Panc1 (cell line): ENCODE data around the gene ESAM. TPM values are rescaled to one million over a fixed set of nuclear protein-coding genes. Genes with fewer than 3 reads are reported as not detected.
A peak's percentile ranks its signal among the peaks of the same experiment; 100 is the strongest.

Experiments
- ATAC-seq: fragments of 200-7000 bp; cut with Tn5 transposase; 2 replicates; pipeline ENCODE4 v1.9.1; 2020; ENCODE audit warnings: mild to moderate bottlenecking, moderate library complexity
- BruUV-seq: library from RNA; stranded (reverse); fragments of 400-500 nt; replicated peaks from 2 replicates; lab custom pipeline; 2021; lab: Mats Ljungman, UMichigan
- CTCF ChIA-PET: fragments of 300-600 bp; sonication (Branson Sonifier 250); formaldehyde crosslinking; loops from one replicate; lab custom pipeline; 2022; ENCODE audit warnings: antibody characterized with exemption; lab: Charles Lee
- POLR2A ChIA-PET: fragments of 300-600 bp; sonication (Branson Sonifier 250); formaldehyde crosslinking; loops from one replicate; lab custom pipeline; 2022; ENCODE audit warnings: antibody characterized with exemption; lab: Charles Lee
- DNase-seq: peaks from one replicate; pipeline ENCODE4 v3.0.0-alpha.2; 2010; ENCODE audit warnings: low read depth, low spot score
- H3K27ac ChIP-seq: 2 replicates; pipeline ENCODE4 v1.5.1; 2011; ENCODE audit warnings: mild to moderate bottlenecking, low read length, inconsistent platforms
- H3K27me3 ChIP-seq: fragments of 200-500 bp; sonication (Bioruptor generic); 2 replicates; pipeline ENCODE4 v1.6.0; 2014; ENCODE audit warnings: low read length, inconsistent platforms; ENCODE audit not compliant: control insufficient read depth, insufficient read depth
- H3K36me3 ChIP-seq: fragments of 200-500 bp; sonication (Bioruptor generic); 2 replicates; pipeline ENCODE4 v1.5.1; 2014; ENCODE audit warnings: inconsistent platforms, mild to moderate bottlenecking, low read length, moderate library complexity; ENCODE audit not compliant: control insufficient read depth, insufficient read depth
- H3K4me1 ChIP-seq: 2 replicates; pipeline ENCODE4 v1.5.1; 2011; ENCODE audit warnings: inconsistent platforms, mild to moderate bottlenecking, low read length, moderate library complexity; ENCODE audit not compliant: control insufficient read depth, insufficient read depth
- H3K4me3 ChIP-seq, 2 experiments: 2 replicates each; pipeline ENCODE4 v1.5.1; 2011 to 2012; ENCODE audit warnings: low read depth in 2 of 2, low read length in 2 of 2, mild to moderate bottlenecking in 2 of 2, inconsistent platforms in 1 of 2, moderate library complexity in 1 of 2
- H3K9me3 ChIP-seq: fragments of 200-500 bp; sonication (Bioruptor generic); 2 replicates; pipeline ENCODE4 v1.5.1; 2014; ENCODE audit warnings: low read depth, mild to moderate bottlenecking, inconsistent platforms, low read length, moderate library complexity; ENCODE audit not compliant: control insufficient read depth, insufficient read depth
- POLR2AphosphoS5 ChIP-seq: IDR thresholded peaks from 2 replicates; pipeline ENCODE4 v1.6.1; 2012; ENCODE audit warnings: mild to moderate bottlenecking, low read depth, low read length, moderate library complexity
- REST ChIP-seq, 2 experiments: IDR thresholded peaks; 2 replicates each; pipeline ENCODE4 v1.6.1; 2011 to 2012; ENCODE audit warnings: low read depth in 2 of 2, control low read depth in 1 of 2, low read length in 1 of 2, mild to moderate bottlenecking in 1 of 2, moderate library complexity in 1 of 2; ENCODE audit not compliant: insufficient read depth in 1 of 2
- SIN3A ChIP-seq: IDR thresholded peaks from 2 replicates; pipeline ENCODE4 v1.6.1; 2012; ENCODE audit warnings: low read depth, mild to moderate bottlenecking, low read length, moderate library complexity, borderline replicate concordance; ENCODE audit not compliant: insufficient read depth
- TCF7L2 ChIP-seq: IDR thresholded peaks from 2 replicates; pipeline ENCODE4 v1.6.1; 2011; ENCODE audit warnings: mild to moderate bottlenecking, low read depth, low read length, inconsistent platforms
- in situ Hi-C: cut with HindIII; loops from 2 replicates; pipeline ENCODE4 v1.10.0; 2016; ENCODE audit warnings: low sequenced_read_pairs, low pct_unique_long_range_greater_than_20kb
- intact Hi-C: fragments of 100-400 bp; cut with micrococcal nuclease; formaldehyde crosslinking; loops from one replicate; pipeline ENCODE4 v1.10.0; 2022; ENCODE audit not compliant: unreplicated experiment
- total RNA-seq: library from RNA; stranded (reverse); gene quantifications from one replicate; pipeline ENCODE4 v1.2.1, GENCODE V29; 2021; ENCODE audit not compliant: unreplicated experiment
- TF ChIP-seq, protein P1 (sequence below): fragments of 450-650 bp; IDR thresholded peaks from 2 replicates; pipeline ENCODE4 v1.5.1; 2017; ENCODE audit warnings: mild to moderate bottlenecking

ESAM gene
- total RNA-seq, 1 experiment from 2014 or later: 1.6 TPM

DNA sequence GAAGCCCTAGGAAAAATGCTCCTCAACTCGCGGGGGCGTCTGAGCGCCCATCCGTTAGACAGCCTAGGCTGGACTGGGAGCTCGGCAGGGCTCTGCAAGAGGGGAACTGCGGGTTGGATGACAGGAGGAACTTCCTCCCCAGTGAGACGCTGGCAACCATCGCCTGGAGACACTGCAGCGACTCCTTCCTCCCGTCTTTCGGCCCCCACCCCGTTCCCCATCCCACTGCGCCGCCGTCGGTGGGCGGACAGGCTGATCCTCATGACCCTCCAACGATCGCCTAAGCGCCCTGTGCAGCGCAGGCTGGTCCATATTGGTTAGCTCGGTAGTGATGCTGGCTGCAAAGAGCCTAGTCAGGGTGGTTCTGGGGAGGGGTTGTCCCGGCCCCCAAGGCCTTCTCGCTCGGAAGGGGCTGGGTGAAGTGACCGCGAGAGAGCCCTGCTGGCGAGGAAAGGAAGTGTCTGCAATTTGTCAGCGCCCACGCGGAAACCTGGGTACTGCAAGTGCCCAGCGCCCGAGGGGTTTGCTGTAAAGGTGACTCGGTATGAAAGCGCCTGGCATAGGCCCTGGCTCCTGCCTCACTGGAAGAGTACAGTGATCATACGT lies 21.7 kb downstream of the ESAM start:
- Histone ChIP-seq H3K9me3 (no peaks in the 10 kb centered on the region), H3K36me3 (no peaks in the 10 kb centered on the region), H3K27ac (no peak overlapping the region), H3K4me1 (peaks cover 5% of the 10 kb centered on the region), H3K27me3 (peaks cover 44% of the 10 kb centered on the region), H3K4me3 (peak overlapping the region; percentile 52 to 67)
- CTCF ChIA-PET: interaction anchor here (1.4 kb wide), 1 partner anchor 22 kb away, joined by 3 read pairs; no protein-coding TSS in a partner anchor
- TF ChIP-seq TCF7L2: no peak
- TF ChIP-seq POLR2AphosphoS5: no peak
- no peak for TF ChIP-seq SIN3A
- TF ChIP-seq, protein P1, sequence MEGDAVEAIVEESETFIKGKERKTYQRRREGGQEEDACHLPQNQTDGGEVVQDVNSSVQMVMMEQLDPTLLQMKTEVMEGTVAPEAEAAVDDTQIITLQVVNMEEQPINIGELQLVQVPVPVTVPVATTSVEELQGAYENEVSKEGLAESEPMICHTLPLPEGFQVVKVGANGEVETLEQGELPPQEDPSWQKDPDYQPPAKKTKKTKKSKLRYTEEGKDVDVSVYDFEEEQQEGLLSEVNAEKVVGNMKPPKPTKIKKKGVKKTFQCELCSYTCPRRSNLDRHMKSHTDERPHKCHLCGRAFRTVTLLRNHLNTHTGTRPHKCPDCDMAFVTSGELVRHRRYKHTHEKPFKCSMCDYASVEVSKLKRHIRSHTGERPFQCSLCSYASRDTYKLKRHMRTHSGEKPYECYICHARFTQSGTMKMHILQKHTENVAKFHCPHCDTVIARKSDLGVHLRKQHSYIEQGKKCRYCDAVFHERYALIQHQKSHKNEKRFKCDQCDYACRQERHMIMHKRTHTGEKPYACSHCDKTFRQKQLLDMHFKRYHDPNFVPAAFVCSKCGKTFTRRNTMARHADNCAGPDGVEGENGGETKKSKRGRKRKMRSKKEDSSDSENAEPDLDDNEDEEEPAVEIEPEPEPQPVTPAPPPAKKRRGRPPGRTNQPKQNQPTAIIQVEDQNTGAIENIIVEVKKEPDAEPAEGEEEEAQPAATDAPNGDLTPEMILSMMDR: peak; percentile 61; the same call in 1 of the 2 replicates
- TF ChIP-seq REST (IDR thresholded peaks at IDR 0.05; ENCODE audit: insufficient read depth in 1 of 2, low read depth in 2 of 2, low read length in 1 of 2): no peak
- no TSS peak for BruUV-seq
- ATAC-seq (peak; percentile 69), DNase-seq (no peak)
- intact Hi-C loops (no loop called here), in situ Hi-C loops (no loop called here)
- POLR2A ChIA-PET: interaction anchor here (1.0 kb wide), 1 partner anchor 66 kb away, joined by 3 read pairs; the partner anchor contains the start of genes SIAE and SPA17

DNA sequence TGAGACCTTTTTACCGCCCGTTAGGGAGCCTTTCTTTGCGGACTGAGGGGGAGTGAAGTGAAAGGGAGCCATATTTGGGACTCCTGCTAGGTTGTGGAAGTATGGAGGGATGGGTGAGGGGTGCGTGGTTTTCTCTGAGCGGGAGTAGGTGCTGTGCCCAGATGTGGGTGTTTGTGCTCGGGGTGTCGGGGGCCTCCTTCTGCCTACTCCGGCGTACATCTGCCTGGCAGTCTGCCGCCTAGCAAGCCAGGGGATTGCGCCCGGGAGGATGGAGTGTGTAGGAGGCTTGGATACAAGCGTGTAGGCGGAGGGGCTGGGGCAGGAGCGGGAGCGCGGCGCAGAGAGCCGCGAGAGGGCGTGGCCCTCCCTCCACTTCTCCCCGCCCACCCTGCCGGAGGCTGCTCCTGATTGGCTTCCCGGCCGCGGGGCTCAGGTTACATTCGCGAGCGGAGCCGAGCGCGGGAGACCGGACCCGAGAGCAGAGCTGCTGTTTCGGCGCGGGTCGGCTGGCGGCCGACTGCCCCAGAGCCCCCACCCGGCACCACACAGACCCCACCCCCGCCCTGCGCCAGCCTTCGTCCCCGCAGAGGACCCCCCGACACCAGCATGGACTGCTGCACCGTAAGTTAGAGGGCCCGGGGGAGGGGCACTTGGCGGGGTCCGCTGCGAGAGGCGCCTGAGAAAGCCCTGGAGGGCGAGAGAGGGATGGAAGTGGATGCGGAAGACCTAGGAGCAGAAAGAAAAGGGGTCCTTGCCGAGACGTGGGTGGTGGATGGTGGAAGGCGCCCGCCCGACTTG lies 22.4 kb downstream of the ESAM start, which contains the start of gene NRGN:
Gene NRGN, plus strand, starts transcription at position 464 of the 798 bp plus-strand sequence. Its CDS starts 143 bp downstream, at position 607.
- CTCF ChIA-PET: interaction anchor here (1.4 kb wide), 1 partner anchor 23 kb away, joined by 3 read pairs; no protein-coding TSS in a partner anchor
- peaks cover 40% of the 10 kb centered on the region for H3K27me3 ChIP-seq
- H3K27ac ChIP-seq: no peak within 1 kb of the TSS
- DNase-seq (no peak), ATAC-seq (peak; percentile 98)
- POLR2A ChIA-PET: interaction anchor here (1.0 kb wide), 1 partner anchor 66 kb away, joined by 3 read pairs; the partner anchor contains the start of genes SIAE and SPA17
- BruUV-seq: no TSS peak
- in situ Hi-C loops: no loop called here
- peak within 1 kb of the TSS; percentile 52 to 67 for H3K4me3 ChIP-seq
- H3K36me3 ChIP-seq: no peaks in the 10 kb centered on the region
- intact Hi-C loops: no loop called here
- H3K9me3 ChIP-seq: no peaks in the 10 kb centered on the region
- H3K4me1 ChIP-seq: peaks cover 5% of the 10 kb centered on the region; the same call in 1 of the 2 replicates
- no peak for TF ChIP-seq REST (IDR thresholded peaks at IDR 0.05; ENCODE audit: insufficient read depth in 1 of 2, low read depth in 2 of 2, low read length in 1 of 2)
- TF ChIP-seq, protein P1: no peak
- TF ChIP-seq TCF7L2: no peak
- no peak for TF ChIP-seq SIN3A
- TF ChIP-seq POLR2AphosphoS5: no peak
